Activated effector memory CD4-positive, alpha-beta T cell treated with Interleukin-2 at 50 U/mL for 16 hours (primary cell): Measurements from ENCODE around the gene GPR18.
"Not testable (repeated sequence)": the region's sequence is repeated elsewhere in the genome, so short reads cannot be mapped to it uniquely, and the experiment has no call there.

Experiments
- DNase-seq: peaks from one replicate; pipeline ENCODE4 v3.0.0-alpha.2; 2020

Gene GPR18

GRCh38 chr13:99227909-99228688 is 30.1 kb downstream of the GPR18 start:
- DNase-seq: no peak

- DNase-seq: no peak
Measured at GRCh38 chr13:99227331-99227900, 30.8 kb downstream of the GPR18 start.

GRCh38 chr13:99226513-99226912 is 31.7 kb downstream of the GPR18 start:
- DNase-seq: no peak

GRCh38 chr13:99225078-99225477 is 33.1 kb downstream of the GPR18 start:
- no peak for DNase-seq

GRCh38 chr13:99224021-99224420 is 34.2 kb downstream of the GPR18 start:
- no peak for DNase-seq

GRCh38 chr13:99223587-99223986 is 34.6 kb downstream of the GPR18 start:
- DNase-seq: no peak

- DNase-seq: no peak
Measured at GRCh38 chr13:99221567-99222239, 36.5 kb downstream of the GPR18 start.

- DNase-seq: no peak
Measured at GRCh38 chr13:99220199-99220935, 37.8 kb downstream of the GPR18 start.

- peak; percentile 53 for DNase-seq
Measured at GRCh38 chr13:99218969-99219368, 39.2 kb downstream of the GPR18 start.

GRCh38 chr13:99218545-99218944 is 39.6 kb downstream of the GPR18 start:
- DNase-seq: no peak

- DNase-seq: no peak
Measured at GRCh38 chr13:99218126-99218525, 40.1 kb downstream of the GPR18 start.

GRCh38 chr13:99217461-99218110 is 40.6 kb downstream of the GPR18 start:
- no peak for DNase-seq

GRCh38 chr13:99215184-99215830 is 42.9 kb downstream of the GPR18 start:
- DNase-seq: peak; percentile 60

- DNase-seq: no peak
Measured at GRCh38 chr13:99214731-99215130, 43.4 kb downstream of the GPR18 start.

- DNase-seq: no peak
Measured at GRCh38 chr13:99214232-99214631, 43.9 kb downstream of the GPR18 start.

GRCh38 chr13:99211421-99212035 is 46.7 kb downstream of the GPR18 start:
- DNase-seq: no peak

- DNase-seq: not testable (repeated sequence)
Measured at GRCh38 chr13:99210627-99211026, 47.6 kb downstream of the GPR18 start.

GRCh38 chr13:99208845-99209527 is 49.2 kb downstream of the GPR18 start:
- no peak for DNase-seq

- no peak for DNase-seq
Measured at GRCh38 chr13:99208185-99208584, 50.0 kb downstream of the GPR18 start.

- no peak for DNase-seq
Measured at GRCh38 chr13:99207511-99207910, 50.7 kb downstream of the GPR18 start.

- DNase-seq: no peak
Measured at GRCh38 chr13:99206873-99207272, 51.3 kb downstream of the GPR18 start.
